ENCODE data around the gene TUBB3.
"Not testable (repeated sequence)": the region's sequence is repeated elsewhere in the genome, so short reads cannot be mapped to it uniquely, and the experiment has no call there.

The TUBB3 gene

DNA sequence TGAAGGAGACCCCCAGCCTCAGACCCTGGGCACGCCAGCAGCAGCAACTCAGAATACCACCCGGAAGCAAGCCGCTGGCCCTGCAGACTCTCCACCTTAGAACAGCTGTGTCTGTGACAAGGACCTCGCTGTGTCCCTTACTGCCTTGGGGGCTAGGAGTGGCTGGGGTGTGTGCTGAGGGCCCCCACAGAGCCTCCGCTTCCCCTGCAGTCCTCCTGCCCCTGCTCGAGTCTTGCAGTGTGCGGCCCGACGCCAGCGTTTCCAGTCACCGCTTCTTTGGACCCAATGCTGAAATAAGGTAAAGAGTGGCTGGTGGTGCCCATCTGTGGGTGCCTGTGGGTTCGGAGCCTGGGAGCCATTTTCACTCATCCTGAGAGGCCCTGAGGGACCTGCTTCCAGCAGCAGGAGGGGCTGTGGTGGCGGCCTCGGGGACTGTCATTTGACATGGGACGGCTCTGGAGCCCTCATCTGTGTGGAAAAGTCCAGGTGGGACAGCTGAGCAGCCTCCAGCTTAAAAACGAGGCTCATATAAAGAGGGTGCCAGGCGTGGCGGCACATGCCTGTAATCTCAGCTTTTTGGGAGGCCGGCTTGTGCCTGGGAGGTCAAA, 19.1 kb upstream of the TUBB3 start:
- no peak for DNase-seq

DNA sequence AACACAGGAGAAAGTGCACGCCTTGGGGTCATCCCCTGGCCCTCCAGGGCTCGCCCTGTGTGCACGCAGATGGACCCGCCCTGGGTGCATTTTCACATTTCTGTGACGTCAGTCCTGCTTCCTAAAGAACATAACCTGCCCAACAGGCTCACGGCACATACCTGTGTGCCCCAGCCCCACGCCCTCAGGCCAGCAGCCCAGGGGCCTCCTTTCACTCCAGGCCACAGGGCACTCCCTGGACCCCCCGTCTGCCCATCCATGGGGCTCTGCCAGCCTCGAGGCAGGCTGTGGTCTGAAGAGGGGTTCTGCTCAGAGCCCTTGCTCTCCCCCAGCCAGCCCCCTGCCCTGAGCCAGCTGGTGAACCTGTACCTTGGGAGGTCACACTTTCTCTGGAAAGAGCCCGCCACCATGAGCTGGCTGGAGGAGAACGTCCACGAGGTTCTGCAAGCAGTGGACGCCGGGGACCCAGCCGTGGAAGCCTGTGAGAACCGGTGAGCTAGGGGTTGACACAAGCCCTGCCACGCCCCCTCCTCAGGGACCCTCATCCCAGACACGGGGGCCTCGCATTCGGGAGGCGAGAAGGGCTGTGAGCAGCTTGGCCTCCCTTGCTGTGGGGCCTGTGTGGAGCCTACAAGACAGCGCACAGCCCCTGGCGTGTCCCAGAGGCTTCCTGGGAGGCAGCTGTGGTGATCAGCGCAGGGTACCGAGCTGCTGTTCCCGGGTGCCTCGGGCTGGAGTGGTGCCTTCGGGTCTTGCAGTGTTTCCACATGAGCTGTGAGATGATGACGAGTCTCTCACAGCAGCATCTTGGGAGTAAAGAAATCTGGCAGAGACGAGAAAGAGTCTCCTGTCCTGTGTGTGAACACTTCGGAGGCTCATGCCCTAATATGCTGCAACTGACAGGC, 18.3 kb upstream of the TUBB3 start:
- DNase-seq: no peak

GRCh38 chr16:89905511-89906139, 17.5 kb upstream of the TUBB3 start:
- DNase-seq: no peak

DNA sequence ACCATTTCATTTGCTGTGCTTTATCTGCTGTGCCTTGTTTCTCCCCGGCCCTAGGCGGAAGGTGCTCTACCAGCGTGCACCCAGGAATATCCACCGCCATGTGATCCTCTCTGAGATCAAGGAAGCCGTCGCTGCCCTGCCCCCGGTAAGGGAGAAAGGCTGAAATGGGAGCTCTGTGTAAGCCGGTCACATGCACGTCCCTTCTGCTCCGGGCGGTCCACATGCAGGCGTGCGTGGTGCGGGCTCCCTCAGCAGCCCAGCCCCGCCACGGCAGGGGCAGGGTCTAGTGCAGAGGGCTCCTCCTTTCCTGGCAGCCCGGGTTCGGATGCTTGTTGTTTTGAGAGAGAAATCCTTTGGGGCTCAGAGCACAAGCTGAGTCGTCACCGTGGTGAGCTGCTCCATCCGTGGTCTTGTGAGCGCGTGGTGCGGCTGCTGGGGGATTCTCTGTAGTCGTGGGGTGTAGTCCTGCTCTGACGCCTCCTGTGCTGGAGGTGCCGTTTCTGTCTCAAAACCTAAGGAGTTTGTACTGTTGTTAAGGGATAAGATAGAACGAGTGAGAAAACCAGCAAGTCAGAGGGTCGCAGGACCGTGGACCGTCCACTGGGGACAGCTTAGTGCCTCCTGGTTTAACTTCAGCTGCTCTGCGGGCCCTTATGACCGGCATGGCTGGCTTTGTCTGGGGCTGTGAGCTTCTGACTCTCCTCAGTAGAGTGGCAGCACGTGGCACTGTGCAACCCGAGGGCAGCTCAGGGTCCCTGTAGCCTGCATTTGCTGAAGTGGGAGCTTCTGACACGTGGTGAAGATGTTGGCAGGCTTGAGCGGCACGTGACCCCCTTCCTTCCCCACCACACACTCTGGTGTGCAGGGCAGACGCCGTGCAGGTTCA, 16.8 kb upstream of the TUBB3 start:
- DNase-seq: no peak

DNA sequence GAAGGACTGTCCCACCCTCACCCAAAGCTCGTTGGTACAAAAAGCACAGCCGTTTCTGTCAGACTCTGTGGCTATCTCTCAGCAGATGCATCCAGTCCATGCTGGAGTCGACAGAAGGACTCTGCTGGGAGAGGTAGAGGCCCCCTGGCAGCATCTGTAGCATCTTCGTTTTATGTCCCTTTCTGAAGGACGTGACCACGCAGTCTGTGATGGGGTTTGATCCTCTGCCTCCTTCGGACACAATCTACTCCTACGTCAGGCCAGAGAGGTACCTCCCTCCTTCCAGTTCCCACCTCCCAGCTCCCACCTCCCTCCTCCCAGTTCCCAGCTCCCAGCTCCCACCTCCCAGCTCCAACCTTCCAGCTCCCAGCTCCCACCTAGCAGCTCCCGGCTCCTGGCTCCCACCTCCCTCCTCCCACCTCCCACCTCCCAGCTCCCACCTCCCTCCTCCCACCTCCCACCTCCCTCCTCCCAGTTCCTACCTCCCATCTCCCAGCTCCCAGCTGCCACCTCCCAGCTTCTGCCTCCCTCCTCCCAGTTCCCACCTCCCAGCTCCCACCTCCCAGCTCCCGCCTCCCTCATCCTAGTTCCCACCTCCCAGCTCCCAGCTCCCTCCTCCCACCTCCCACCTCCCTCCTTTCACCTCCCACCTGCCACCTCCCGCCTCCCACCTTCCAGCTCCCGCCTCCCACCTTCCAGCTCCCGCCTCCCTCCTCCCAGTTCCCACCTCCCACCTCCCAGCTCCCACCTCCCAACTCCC, 15.9 kb upstream of the TUBB3 start:
- DNase-seq: no peak

DNA sequence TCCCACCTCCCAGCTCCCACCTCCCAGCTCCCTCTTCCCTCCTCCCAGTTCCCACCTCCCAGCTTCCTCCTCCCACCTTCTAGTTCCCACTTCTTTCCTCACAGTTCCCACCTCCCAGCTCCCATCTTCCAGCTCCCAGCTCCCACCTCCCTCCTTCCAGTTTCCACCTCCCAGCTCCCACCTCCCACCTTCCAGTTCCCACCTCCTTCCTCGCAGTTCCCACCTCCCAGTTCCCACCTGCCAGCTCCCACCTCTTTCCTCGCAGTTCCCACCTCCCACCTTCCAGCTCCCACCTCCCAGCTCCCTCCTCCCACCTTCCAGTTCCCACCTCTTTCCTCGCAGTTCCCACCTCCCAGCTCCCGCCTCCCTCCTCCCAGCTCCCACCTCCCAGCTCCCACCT, 14.9 kb upstream of the TUBB3 start:
- no peak for DNase-seq

DNA sequence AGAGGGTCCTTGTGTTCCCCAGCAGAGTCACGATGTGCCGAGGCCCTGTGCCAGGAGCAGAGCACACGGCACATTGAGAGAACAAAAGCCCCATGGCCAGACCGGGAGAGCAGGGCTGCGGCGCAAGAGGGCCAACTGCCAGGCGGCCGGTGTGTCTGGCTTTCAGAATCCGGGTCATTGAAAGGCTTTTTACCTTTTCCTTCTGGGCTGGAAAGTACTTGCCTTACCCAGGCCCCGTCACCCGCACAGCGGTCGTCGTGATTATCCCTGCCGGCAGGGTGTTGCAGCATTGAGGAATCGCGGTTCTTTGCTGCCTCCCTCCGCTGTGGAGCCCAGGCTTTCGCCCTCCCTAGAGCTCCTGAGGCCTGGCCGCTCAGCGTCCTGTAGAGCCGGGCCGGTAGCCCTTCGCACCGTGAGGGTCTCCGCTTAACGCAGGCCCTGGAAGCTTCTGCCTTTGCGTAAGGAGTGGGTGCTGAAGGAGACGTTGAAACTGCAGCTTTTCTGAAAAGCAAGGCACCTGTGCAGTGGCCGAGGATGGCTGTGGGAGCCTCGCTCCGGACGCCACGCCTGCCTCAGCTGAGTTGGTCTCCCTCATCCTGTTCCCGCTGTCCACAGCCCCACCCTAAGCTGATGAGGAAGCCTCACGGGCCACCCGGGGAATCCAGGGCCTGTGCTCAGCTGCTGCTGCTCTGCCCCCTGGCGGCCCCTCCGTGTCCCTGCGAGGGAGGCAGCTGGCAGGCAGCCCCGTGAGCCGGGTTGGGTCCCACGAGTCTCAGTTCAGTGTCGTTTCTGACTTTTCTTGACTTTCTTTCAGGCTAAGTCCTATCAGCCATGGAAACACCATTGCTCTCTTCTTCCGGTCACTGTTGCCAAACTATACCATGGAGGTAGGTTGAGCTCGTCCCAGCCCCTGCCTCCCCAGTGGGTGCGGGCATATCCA, 13.1 kb upstream of the TUBB3 start:
- DNase-seq: peak; percentile 71

DNA sequence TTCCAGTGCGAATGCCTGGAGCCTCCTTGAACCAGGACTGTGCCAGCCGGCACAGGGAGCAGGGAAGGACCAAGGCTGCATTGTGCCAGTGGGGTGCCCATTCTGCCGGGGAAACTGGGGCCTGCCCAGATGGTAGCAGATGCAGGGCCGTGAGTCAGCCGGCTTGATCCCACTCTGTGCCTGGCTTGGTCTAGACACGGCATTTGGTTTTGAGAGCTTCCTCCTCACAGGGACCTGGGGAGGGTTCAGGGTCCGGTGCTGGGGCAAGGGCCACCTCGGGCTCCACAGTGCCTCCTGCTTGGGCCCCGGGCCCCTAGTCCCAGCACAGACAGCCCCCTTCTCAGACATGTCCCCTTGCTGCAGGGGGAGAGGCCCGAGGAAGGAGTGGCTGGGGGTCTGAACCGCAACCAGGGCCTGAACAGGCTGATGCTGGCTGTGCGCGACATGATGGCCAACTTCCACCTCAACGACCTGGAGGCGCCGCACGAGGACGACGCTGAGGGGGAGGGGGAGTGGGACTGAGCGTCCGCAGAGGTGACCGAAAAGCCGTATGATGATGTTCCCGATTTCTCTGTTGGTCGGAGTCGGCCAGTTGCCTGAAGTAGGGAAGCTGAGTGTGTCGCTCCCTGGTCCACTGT, 12.3 kb upstream of the TUBB3 start:
- DNase-seq: no peak

GRCh38 chr16:89911375-89911774, 11.8 kb upstream of the TUBB3 start:
- no peak for DNase-seq

DNA sequence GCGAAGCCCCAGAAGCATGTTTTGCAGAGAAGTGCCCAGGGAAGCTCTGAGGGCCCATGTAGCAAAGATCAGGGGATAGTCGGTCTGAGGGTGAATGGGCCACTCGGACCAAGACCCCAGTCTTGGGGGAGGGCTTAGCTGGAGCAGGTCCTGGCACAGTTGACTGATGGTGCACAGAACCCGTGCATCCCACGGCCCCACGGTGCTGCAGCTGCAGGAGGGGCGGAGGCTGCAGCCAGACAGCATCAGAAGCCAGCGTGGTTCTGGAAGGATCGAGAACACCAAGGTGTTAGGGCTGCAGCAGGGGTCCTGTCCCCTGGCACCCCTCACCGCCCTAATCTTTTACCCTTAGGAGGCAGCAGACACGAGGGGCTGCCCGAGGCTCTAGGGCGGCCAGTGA, 11.0 kb upstream of the TUBB3 start:
- no peak for DNase-seq

DNA sequence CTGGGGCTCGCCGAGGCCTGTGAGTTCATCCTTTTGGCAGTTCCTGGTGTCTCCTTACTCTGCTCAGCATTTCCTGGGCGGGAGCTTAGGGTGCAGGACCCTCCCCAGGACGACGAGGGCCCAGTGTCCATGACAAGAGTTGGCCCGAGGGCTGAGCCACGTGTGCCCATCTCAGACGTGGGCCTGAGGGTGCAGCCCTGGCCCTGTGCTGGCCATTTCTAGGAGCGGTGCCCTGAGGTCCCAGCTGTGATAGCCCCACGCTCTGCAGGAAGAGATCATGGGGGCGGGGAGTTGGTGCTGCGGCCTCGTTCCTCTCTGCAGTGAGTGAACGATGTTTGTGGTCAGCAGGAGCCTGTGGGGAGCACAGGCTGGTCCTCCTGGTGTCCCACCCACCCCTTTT, 10.5 kb upstream of the TUBB3 start:
- no peak for DNase-seq

- DNase-seq: no peak
These were observed 9.4 kb upstream of the TUBB3 start for GRCh38 chr16:89913408-89914387.

DNA sequence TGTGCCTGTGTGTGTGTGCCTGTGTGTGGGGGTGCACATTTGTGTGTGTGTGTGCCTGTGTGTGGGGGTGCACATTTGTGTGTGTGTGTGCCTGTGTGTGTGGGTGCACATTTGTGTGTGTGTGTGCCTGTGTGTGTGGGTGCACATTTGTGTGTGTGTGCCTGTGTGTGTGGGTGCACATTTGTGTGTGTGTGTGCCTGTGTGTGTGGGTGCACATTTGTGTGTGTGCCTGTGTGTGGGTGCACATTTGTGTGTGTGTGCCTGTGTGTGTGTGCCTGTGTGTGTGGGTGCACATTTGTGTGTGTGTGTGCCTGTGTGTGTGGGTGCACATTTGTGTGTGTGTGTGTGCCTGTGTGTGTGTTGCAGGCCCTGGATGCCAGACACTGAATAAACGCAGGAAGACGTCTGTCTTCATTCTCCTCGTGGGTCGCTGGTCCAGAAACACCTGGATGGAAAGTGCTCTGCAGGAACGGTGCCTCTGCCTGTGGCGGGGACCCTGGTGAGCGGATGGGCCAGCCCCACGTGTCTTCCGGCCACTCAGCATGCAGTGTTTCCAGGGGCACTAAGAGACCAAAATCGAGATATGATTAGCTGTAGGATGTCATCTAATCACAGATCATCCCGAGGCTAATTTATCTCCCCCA, 8.4 kb upstream of the TUBB3 start:
- DNase-seq: not testable (repeated sequence)

DNA sequence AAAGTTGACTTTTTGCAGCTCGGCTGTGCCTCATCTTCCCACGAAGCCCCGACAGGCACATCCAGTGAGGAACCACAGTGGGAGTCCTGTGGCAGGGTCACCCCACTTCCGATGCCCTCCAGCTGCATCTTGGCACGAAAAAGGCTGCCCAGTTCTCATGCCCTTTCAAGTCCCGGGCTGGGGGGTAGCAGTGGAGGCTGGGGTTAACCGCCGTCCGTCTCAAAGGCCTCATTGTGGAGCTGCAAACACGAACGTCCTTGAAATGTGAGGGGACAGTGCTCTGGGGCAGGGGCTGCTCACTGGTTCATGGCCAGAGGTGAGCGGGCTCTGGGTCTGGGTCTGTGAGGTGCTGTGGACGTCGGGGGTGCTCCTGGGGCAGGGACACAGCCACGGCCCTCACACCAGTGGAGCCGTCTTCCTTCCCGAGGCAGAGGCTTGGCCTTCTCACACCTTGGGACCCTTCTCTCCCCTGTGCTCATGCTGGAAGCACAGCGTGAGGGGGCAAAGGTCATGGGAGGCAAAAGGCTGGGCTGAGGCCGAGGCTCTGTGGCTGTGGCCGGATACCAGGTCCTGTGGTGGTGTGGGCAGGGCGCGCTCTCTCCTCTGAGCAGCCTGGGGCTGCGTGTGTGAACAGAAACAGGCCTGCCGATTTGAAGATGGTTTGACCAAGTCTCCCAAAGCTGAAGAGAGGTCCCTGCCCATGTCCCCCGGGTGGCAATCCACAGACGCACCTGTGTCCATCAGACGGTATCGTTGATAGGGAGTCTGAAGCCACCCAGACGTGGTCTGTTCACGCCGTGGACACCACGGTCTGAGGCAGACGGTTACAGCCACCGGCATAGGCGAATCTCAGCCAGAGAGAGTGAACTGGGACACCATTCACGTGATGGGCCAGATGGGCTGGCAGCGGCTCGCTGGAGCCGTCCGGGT, 7.6 kb upstream of the TUBB3 start:
- DNase-seq: no peak

GRCh38 chr16:89917773-89918452, 5.2 kb upstream of the TUBB3 start:
- DNase-seq: peak; percentile 83

DNA sequence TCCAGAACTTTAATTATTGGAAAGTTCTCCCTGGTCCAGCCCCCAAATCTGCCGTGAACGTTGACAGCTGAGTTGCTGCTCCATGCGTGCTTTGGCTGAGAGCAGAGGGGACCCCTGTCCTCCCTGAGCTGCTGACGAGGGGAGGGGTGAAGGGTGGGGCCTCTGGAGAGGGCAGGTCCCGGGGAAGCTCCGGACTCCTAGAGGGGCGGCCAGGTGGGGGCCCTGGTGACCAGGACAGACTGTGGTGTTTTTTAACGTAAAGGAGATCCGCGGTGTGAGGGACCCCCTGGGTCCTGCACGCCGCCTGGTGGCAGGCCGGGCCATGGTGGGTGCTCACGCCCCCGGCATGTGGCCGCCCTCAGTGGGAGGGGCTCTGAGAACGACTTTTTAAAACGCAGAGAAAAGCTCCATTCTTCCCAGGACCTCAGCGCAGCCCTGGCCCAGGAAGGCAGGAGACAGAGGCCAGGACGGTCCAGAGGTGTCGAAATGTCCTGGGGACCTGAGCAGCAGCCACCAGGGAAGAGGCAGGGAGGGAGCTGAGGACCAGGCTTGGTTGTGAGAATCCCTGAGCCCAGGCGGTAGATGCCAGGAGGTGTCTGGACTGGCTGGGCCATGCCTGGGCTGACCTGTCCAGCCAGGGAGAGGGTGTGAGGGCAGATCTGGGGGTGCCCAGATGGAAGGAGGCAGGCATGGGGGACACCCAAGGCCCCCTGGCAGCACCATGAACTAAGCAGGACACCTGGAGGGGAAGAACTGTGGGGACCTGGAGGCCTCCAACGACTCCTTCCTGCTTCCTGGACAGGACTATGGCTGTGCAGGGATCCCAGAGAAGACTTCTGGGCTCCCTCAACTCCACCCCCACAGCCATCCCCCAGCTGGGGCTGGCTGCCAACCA, 4.4 kb upstream of the TUBB3 start, which contains the start of gene MC1R:
Gene MC1R (plus strand): TSS at position 410 of the 895 bp plus-strand sequence. CDS start 397 bp downstream, at position 807.
- DNase-seq: no peak

Data from CD4-positive, alpha-beta T cell treated with Interleukin-12 subunit alpha and Interleukin-12 subunit beta, for 1 hour (primary cell).